Anterior cingulate cortex (tissue), 58 donors: Measurements from ENCODE around the gene ZDHHC3.
A peak's percentile ranks its signal among the peaks of the same experiment; 100 is the strongest.

Experiments used
- DNase-seq, 58 donors: peaks; one replicate each; lab custom pipeline; 2025; lab: John Stamatoyannopoulos, UW

Gene ZDHHC3

GRCh38 chr3:44932986-44933944 is 42.7 kb downstream of the ZDHHC3 start:
- DNase-seq: peak in 1 of 58 donors; percentile 15

DNA sequence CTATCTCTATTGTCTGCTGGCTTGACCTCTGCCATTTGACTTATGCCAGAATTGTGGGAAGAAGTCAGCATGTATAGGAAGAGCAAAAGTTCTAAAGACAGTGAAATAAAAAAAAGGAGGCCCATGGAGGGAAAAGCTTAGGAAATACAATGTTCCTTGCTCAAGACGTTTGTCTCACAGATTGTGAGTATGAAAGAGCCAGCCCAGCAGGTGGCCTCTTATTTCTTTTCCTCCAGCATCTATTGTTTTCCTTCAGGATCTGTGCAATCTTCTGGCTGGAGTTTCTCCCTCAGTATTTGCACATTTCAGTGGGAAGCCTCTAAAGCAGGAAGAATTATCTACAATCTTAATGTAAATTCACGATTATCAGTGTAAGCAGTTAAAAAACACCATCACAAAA is 43.7 kb downstream of the ZDHHC3 start:
- DNase-seq: no peak

DNA sequence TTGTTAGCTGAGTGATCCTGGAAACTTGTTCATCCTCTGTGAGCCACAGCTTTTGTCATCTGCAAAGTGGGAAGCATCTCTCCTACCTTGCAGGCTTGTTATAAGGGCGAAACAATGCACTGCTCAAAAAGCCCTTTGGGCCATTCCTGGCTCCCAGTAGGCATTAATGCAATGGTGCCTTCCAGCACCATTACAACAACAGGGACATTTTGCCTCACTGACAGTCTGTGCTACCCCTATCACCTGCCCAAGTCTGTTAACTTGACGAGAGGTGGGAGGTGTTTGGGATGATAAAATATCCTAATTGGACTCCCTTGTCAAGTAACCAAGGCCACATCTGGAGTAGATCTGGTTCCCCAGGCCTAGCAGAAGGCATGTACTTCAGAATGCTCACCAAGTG is 44.2 kb downstream of the ZDHHC3 start:
- no peak for DNase-seq

GRCh38 chr3:44930911-44931310 is 45.1 kb downstream of the ZDHHC3 start:
- no peak for DNase-seq

DNA sequence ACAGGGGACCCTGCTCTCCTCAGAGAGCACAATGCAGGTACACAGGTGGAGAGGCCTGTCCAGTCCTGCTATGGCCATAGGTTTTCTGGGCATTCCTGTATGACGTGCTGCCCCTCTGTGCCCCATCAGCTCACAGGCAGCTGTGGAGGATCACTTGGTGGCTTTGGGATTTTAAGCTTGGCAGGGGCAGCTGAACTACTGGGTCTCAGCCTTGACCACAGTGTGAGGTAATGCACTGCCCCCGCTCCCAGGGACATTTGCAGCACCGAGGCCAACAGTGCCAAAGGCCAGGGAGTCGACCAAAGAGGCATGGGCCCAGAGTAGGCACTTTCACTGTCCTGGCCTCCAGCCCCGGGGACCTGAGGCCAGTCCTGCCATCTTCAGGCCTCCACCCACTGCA is 46.2 kb downstream of the ZDHHC3 start:
- DNase-seq: no peak

GRCh38 chr3:44927371-44927770 is 48.6 kb downstream of the ZDHHC3 start:
- DNase-seq: no peak

DNA sequence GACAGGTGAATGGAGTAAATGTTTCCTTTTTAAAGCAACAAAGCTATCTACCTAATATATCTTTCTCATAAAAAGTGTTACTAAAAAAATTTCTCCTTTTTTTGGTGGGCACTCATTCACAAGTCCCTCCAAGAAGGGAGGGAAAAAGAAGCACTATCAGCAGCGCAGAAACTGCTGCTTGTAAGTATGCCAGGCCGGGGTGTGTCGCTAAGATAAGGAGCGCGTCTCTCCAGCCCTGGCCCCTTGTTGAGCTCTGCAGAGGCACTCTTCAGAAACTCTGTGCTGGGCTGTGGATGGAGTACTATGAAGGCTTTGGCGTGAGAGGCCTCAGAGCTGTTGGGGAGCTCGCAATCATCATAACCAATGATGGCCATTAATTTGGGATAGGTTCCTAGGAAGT is 49.1 kb downstream of the ZDHHC3 start:
- DNase-seq: no peak

- DNase-seq: no peak
These were observed 49.8 kb downstream of the ZDHHC3 start for GRCh38 chr3:44926172-44926571.

DNA sequence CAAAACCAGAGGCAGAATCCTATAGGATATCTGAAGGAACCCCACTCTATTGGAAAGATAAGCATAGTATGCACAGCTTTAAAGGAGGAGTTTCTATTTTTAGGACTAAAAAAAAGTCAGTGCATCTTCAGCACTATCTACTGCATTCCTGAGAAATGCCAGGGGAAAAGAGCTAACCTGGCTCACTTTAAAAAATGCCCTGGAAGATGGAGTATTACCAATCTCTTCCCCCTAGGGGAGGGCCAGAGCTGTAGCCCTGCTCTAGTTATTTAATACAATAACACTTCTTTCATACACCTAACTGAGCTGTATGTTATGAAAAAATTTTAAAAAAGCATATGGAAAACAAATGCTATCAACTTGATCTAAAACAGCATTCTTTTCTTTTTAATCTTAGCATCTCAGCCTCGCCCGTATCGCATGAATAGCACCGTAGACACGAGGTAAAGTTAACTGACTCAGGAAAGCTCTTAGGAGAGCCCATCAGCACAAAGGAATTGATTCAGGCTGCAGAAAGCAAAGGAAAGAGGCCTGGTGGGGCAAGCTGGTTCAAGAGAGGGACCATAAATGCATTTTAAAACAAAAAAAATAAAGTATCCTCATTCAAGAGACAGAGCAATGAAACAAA is 51.4 kb downstream of the ZDHHC3 start:
- no peak for DNase-seq

- peak in 1 of 58 donors; percentile 25 for DNase-seq
These were observed 52.1 kb downstream of the ZDHHC3 start for GRCh38 chr3:44923632-44924456.

- peak in 6 of 58 donors; percentile 7 to 53 (median 29) for DNase-seq
These were observed 55.9 kb downstream of the ZDHHC3 start for GRCh38 chr3:44920081-44920480.

DNA sequence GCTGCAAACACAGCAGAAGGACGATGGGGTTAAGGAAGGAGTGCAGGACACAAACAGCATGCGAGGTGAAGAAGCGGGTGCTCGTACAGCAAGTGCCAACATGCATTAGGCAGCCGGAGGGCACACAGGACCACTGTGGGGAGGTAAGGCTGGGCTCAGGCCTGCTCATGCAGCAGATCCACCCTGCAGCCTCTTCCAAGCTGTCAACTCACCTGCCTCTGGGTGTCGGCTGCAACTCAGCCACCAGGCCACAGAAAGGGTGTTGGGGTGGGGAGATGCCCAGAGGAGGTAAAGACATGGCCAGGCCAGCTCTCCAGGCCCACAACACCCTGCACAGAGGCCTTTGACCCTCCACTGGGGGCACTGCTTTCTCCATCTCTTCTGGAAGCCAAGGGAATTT is 57.4 kb downstream of the ZDHHC3 start:
- no peak for DNase-seq

GRCh38 chr3:44918087-44918486 is 57.9 kb downstream of the ZDHHC3 start:
- no peak for DNase-seq

DNA sequence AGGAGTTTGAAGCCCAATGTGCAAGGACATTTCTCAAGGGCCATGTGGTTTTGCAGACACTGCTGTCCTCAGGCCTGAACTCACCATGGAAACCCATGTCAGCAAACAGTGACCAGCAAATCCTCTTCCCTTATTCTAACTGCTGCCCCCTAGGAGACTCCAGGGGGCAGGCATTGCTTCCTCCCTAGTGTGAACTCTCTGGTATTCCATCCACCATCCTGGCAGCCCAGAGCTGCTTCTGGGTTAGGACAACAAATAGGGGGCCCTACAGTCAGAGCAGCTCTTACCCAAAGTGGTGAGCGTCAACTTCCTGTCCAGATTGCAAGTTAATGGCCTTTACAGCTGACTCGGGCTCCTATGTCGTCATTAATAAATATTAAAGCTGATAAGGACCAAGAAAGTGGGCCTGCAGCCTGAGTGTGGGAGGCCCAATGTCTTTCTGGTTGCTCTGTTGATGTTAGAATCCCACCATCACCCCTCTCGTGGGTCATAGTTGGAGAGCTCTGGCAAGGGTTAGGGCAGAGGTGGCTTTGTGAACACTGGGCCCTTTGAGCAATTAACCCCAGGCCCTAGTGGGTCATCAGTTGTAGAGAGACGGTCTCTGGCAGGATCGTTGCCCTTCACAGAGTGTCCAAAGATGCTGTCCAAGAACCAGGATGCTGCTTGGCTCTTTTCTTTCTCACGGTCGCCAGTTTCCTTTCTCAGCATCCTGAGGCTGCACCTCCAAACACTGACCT is 60.1 kb downstream of the ZDHHC3 start:
- DNase-seq: no peak

DNA sequence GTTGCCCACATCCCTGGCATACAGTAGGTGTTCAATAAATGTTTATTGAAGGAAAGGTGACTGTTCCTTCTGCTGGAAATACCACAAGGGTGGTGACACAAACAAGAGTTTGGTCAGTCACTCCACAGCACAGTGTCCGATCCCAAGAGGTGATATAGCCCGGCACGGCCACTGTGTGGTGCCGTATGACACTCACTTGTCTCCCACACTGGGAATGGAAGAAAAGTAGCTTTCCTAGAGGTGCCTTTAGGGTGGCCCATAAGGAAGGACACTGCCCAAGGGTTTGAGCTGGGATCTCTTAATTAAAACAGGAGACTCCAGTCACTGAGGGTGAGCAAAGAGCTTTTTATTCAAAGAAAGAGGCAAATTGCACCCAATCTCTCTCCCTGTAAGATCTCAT is 61.0 kb downstream of the ZDHHC3 start:
- DNase-seq: no peak

DNA sequence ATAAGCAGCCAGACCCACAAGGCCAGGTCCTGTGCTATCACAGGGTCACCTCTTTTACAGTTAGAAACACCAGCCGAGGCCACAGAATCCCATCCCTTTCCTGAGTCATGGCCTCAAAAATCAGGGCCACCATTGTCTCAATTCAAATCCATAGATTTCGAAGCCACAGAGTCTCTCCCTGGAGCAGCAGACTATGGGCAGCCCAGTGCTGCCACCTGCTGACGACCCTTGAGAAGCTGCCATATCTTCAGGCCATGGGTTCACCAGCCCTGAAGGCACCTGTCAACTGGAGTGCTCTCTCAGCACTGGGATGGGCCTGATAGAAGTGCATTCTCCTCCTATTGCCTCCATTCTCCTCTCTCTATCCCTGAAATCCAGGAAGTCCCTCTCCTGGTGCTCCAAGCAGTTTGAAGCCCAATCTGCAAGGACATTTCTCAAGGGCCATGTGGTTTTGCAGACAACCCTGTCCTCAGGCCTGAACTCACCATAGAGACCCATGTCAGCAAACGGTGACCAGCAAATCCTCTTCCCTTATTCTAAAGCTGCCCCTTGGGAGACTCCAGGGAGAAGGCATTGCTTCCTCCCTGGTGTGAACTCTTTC is 62.0 kb downstream of the ZDHHC3 start:
- DNase-seq: peak in 35 of 58 donors; percentile 3 to 59 (median 19)

DNA sequence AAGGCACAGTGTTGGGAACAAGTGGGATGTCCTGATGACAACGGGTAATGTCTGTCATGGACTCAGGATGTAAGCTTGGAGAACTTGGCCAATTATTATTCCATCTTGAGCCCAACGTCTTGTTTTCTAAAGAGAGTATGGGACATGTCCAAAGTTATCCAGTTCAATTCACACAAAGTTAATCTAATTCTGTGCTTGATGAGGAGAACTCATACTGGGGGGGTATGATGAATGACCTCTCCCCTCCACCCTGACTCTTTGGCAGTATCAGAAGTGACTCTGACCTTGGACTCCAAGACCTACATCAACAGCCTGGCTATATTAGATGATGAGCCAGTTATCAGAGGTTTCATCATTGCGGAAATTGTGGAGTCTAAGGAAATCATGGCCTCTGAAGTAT is 65.3 kb downstream of the ZDHHC3 start:
- no peak for DNase-seq

DNA sequence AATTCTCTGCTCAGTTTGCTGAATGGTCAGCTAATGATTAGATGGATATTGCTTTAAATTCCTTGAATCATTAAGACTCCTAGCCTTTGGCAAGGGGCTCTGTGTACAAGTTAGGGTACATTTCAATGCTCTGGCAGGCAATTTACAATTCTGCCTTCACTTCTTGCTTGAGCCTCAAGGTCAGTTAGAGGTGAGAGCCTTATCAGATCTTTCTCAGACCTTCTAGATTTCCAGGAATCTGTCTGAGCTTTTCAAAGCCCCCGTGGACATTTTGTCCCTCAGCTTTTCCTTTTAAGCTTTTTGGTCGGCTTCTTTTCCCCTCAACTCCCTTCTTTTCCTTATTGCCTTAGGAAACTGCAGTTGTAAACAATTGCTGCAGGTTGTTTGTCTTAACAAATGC is 66.9 kb downstream of the ZDHHC3 start:
- DNase-seq: no peak

DNA sequence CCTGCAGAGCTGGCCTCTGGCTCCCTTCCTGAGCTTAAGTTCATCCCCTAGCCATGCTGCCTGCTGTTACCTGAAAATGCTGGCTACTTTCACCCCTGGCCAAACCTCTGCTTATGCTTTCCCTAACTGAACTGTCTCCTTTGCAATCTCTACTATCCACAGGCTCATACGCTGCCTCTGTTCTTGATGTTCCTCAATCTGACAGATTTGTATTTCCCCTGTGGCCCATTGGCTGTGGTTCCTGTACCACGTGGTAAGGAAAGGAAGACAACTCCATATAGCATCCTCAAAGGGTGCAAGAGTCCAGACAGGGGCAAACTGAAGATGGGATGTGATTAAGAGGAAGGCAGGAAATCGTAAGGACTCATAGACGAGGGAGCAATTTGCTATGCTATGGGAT is 68.4 kb downstream of the ZDHHC3 start:
- DNase-seq: no peak

DNA sequence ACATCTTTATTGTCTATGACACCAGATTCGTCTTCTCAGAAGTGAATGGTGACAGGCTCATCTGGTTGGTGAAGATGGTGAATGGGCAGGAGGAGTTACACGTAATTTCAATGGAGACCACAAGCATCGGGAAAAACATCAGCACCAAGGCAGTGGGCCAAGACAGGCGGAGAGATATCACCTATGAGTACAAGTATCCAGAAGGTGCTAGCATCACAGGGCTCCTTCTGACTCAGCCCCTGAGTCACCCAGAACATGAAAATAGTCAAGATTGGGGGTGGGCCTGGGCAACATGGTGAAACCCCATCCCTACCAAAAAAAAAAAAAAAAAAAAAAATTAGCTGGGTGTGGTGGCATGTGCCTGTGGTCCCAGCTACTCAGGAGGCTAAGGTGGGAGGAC is 69.0 kb downstream of the ZDHHC3 start:
- DNase-seq: no peak
